ENCODE data around the gene ADRB2. TPM values are rescaled to one million over a fixed set of nuclear protein-coding genes. Genes with fewer than 3 reads are reported as not detected.

Gene ADRB2
- total RNA-seq, 1 experiment from 2014 or later: 1.0 TPM

DNA sequence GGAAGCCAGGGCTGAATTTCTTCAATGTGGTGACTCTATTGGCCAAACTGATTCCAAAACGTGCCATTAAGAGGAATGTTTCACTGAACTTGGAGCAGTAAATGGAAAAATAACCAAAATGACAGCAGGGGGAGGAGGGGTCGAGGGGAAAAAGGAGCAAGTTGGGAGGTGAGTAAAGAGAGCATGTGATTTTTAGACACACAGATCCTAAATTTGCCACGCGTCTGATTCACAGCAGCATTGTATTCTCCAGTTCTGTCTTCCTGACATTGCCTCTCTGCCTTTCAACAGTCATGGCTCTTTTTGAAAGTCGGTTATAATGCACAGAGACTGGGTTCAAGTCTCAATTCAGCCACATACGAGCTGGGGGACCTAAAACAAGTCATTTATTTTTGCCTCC, 22.0 kb upstream of the ADRB2 start:
- H3K9me3 ChIP-seq (ENCODE audit: control insufficient read depth, insufficient read depth, low read depth, low read length): no peaks in the 10 kb centered on the region
- DNase-seq (ENCODE audit: low read depth, low spot score): no peak
- H3K4me3 ChIP-seq (ENCODE audit: low read depth in 2 of 2, low read length in 2 of 2): no peak overlapping the region
- intact Hi-C loops (cut with micrococcal nuclease; ENCODE audit: unreplicated experiment): no loop called here
- 0 out of 2 replicates have a peak, but pooled peaks cover 3% of the 10 kb centered on the region for H3K4me1 ChIP-seq (ENCODE audit: control insufficient read depth, insufficient read depth, low read length)
- no peaks in the 10 kb centered on the region for H3K27me3 ChIP-seq (ENCODE audit: control insufficient read depth, insufficient read depth, low read length)
- TF ChIP-seq, protein P1, sequence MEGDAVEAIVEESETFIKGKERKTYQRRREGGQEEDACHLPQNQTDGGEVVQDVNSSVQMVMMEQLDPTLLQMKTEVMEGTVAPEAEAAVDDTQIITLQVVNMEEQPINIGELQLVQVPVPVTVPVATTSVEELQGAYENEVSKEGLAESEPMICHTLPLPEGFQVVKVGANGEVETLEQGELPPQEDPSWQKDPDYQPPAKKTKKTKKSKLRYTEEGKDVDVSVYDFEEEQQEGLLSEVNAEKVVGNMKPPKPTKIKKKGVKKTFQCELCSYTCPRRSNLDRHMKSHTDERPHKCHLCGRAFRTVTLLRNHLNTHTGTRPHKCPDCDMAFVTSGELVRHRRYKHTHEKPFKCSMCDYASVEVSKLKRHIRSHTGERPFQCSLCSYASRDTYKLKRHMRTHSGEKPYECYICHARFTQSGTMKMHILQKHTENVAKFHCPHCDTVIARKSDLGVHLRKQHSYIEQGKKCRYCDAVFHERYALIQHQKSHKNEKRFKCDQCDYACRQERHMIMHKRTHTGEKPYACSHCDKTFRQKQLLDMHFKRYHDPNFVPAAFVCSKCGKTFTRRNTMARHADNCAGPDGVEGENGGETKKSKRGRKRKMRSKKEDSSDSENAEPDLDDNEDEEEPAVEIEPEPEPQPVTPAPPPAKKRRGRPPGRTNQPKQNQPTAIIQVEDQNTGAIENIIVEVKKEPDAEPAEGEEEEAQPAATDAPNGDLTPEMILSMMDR (IDR thresholded peaks at IDR 0.05): no peak
- TF ChIP-seq POLR2AphosphoS5 (IDR thresholded peaks at IDR 0.05; ENCODE audit: low read depth, low read length) (no peak), SIN3A (IDR thresholded peaks at IDR 0.05; ENCODE audit: borderline replicate concordance, insufficient read depth, low read depth, low read length) (no peak), TCF7L2 (IDR thresholded peaks at IDR 0.05; ENCODE audit: low read depth, low read length) (no peak)
- ATAC-seq: no peak
- in situ Hi-C loops (cut with HindIII; ENCODE audit: low pct_unique_long_range_greater_than_20kb, low sequenced_read_pairs): no loop called here
- H3K27ac ChIP-seq (ENCODE audit: low read length): no peak overlapping the region
- ChIA-PET POLR2A (no interaction called here), CTCF (no interaction called here)
- BruUV-seq (replicated peaks): no TSS peak
- H3K36me3 ChIP-seq (ENCODE audit: control insufficient read depth, insufficient read depth, low read length): no peaks in the 10 kb centered on the region

- DNase-seq (ENCODE audit: low read depth, low spot score) (no peak), ATAC-seq (no peak)
- no peaks in the 10 kb centered on the region for H3K36me3 ChIP-seq (ENCODE audit: control insufficient read depth, insufficient read depth, low read length)
- H3K9me3 ChIP-seq (ENCODE audit: control insufficient read depth, insufficient read depth, low read depth, low read length): no peaks in the 10 kb centered on the region
- intact Hi-C loops (cut with micrococcal nuclease; ENCODE audit: unreplicated experiment): no loop called here
- H3K4me3 ChIP-seq (ENCODE audit: low read depth in 2 of 2, low read length in 2 of 2): no peak overlapping the region
- H3K27me3 ChIP-seq (ENCODE audit: control insufficient read depth, insufficient read depth, low read length): no peaks in the 10 kb centered on the region
- ChIA-PET POLR2A (interaction anchor here (0.5 kb wide), 1 partner anchor 27 kb away, joined by 4 read pairs; no protein-coding TSS in a partner anchor), CTCF (interaction anchor here (0.7 kb wide), 1 partner anchor 309 kb away, joined by 3 read pairs; no protein-coding TSS in a partner anchor)
- TF ChIP-seq SIN3A (IDR thresholded peaks at IDR 0.05; ENCODE audit: borderline replicate concordance, insufficient read depth, low read depth, low read length) (no peak), POLR2AphosphoS5 (IDR thresholded peaks at IDR 0.05; ENCODE audit: low read depth, low read length) (no peak), TCF7L2 (IDR thresholded peaks at IDR 0.05; ENCODE audit: low read depth, low read length) (no peak)
- TF ChIP-seq, protein P2, sequence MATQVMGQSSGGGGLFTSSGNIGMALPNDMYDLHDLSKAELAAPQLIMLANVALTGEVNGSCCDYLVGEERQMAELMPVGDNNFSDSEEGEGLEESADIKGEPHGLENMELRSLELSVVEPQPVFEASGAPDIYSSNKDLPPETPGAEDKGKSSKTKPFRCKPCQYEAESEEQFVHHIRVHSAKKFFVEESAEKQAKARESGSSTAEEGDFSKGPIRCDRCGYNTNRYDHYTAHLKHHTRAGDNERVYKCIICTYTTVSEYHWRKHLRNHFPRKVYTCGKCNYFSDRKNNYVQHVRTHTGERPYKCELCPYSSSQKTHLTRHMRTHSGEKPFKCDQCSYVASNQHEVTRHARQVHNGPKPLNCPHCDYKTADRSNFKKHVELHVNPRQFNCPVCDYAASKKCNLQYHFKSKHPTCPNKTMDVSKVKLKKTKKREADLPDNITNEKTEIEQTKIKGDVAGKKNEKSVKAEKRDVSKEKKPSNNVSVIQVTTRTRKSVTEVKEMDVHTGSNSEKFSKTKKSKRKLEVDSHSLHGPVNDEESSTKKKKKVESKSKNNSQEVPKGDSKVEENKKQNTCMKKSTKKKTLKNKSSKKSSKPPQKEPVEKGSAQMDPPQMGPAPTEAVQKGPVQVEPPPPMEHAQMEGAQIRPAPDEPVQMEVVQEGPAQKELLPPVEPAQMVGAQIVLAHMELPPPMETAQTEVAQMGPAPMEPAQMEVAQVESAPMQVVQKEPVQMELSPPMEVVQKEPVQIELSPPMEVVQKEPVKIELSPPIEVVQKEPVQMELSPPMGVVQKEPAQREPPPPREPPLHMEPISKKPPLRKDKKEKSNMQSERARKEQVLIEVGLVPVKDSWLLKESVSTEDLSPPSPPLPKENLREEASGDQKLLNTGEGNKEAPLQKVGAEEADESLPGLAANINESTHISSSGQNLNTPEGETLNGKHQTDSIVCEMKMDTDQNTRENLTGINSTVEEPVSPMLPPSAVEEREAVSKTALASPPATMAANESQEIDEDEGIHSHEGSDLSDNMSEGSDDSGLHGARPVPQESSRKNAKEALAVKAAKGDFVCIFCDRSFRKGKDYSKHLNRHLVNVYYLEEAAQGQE (IDR thresholded peaks at IDR 0.05; ENCODE audit: insufficient read depth in 1 of 2, low read depth in 2 of 2, low read length in 1 of 2): no peak
- TF ChIP-seq, protein P1 (IDR thresholded peaks at IDR 0.05): no peak
- H3K4me1 ChIP-seq (ENCODE audit: control insufficient read depth, insufficient read depth, low read length): 0 out of 2 replicates have a peak, but pooled peaks cover 3% of the 10 kb centered on the region
- no TSS peak for BruUV-seq (replicated peaks)
- no peak overlapping the region for H3K27ac ChIP-seq (ENCODE audit: low read length)
- in situ Hi-C loops (cut with HindIII; ENCODE audit: low pct_unique_long_range_greater_than_20kb, low sequenced_read_pairs): no loop called here
These were observed 20.8 kb upstream of the ADRB2 start for GRCh38 chr5:148805326-148806290.

Data from Panc1 (cell line).